HepG2 (cell line): ENCODE data around the gene PRCD. TPM values are rescaled to one million over a fixed set of nuclear protein-coding genes. Genes with fewer than 3 reads are reported as not detected.

Experiments
- ATAC-seq: fragments of 200-7000 bp; cut with Tn5 transposase; 3 replicates; pipeline ENCODE4 v1.9.1; 2020; ENCODE audit warnings: mild to moderate bottlenecking, moderate library complexity
- BruUV-seq: library from RNA; stranded (reverse); fragments of 400-500 nt; replicated peaks from 2 replicates; lab custom pipeline; 2021; lab: Mats Ljungman, UMichigan
- CTCF ChIA-PET: fragments of 300-600 bp; formaldehyde crosslinking; extraction: SDS; loops from one replicate; lab custom pipeline; 2021; ENCODE audit warnings: low total read pairs, inconsistent platforms, low intra/inter-chr PET ratio; lab: Yijun Ruan, JAX
- POLR2A ChIA-PET: fragments of 350-600 bp; sonication (Branson Sonifier 250); formaldehyde crosslinking; loops from one replicate; lab custom pipeline; 2020; ENCODE audit warnings: antibody characterized with exemption, inconsistent platforms; lab: Yijun Ruan, JAX
- DNase-seq: peaks from one replicate; pipeline ENCODE4 v3.0.0-alpha.2; 2015; ENCODE audit warnings: low spot score
- FAIRE-seq: peaks from 3 replicates; lab custom pipeline; 2011; peaks lifted over from hg19 to GRCh38; lab: Jason Lieb, UNC
- H2AFZ ChIP-seq: one replicate; pipeline ENCODE4 v1.6.1; 2011; ENCODE audit warnings: low read length, inconsistent platforms
- H3K27ac ChIP-seq: fragments of 300-600 bp; 3 replicates; pipeline ENCODE4 v1.8.0; 2011; ENCODE audit warnings: mixed run types, mild to moderate bottlenecking, mixed read lengths, low read length, inconsistent platforms; ENCODE audit not compliant: insufficient read depth; ENCODE audit errors: extremely low read length
- H3K27me3 ChIP-seq, 2 experiments: fragments of 200-600 bp in 1 of 2; 2 replicates in 1 of 2; 3 replicates in 1 of 2; pipeline versions ENCODE4 v1.6.0 to v1.8.0; 2011; ENCODE audit warnings: low read length in 2 of 2, mild to moderate bottlenecking in 2 of 2, moderate library complexity in 2 of 2, inconsistent platforms in 1 of 2; ENCODE audit not compliant: insufficient read depth in 2 of 2, control insufficient read depth in 1 of 2
- H3K36me3 ChIP-seq, 2 experiments: fragments of 200-600 bp in 1 of 2; replicated peaks in 1 of 2; 2 replicates in 1 of 2; 3 replicates in 1 of 2; pipeline versions ENCODE4 v1.5.1 to v1.8.0; 2011; ENCODE audit warnings: low read length in 2 of 2, inconsistent platforms in 1 of 2; ENCODE audit not compliant: insufficient read depth in 2 of 2, control insufficient read depth in 1 of 2
- H3K4me1 ChIP-seq: 2 replicates; pipeline ENCODE4 v1.5.1; 2012; ENCODE audit warnings: low read length, inconsistent platforms; ENCODE audit not compliant: insufficient read depth
- H3K4me2 ChIP-seq: 2 replicates; pipeline ENCODE4 v1.6.0; 2011; ENCODE audit warnings: low read depth, low read length, inconsistent platforms
- H3K4me3 ChIP-seq, 3 experiments: fragments of 200-600 bp in 1 of 3; sonication (generic), shearing (Covaris generic) in 1 of 3; replicated peaks in 1 of 3; 2 replicates each; pipeline ENCODE4 v1.5.1; 2011 to 2016; ENCODE audit warnings: low read length in 3 of 3, inconsistent platforms in 2 of 3, low read depth in 2 of 3, mild to moderate bottlenecking in 2 of 3, control low read depth in 1 of 3, mixed read lengths in 1 of 3; ENCODE audit not compliant: insufficient read depth in 1 of 3
- H3K79me2 ChIP-seq: one replicate; pipeline ENCODE4 v1.6.1; 2011; ENCODE audit warnings: low read length, inconsistent platforms; ENCODE audit not compliant: insufficient read depth
- H3K9ac ChIP-seq: 2 replicates; pipeline ENCODE4 v1.6.0; 2011; ENCODE audit warnings: mild to moderate bottlenecking, low read depth, low read length, inconsistent platforms; ENCODE audit not compliant: insufficient read depth
- H3K9me3 ChIP-seq: 2 replicates; pipeline ENCODE4 v1.5.1; 2012; ENCODE audit warnings: mild to moderate bottlenecking, low read length
- H4K20me1 ChIP-seq: 2 replicates; pipeline ENCODE4 v1.6.0; 2011; ENCODE audit warnings: inconsistent platforms, mild to moderate bottlenecking, low read length, moderate library complexity; ENCODE audit not compliant: insufficient read depth
- KDM6A ChIP-seq: IDR thresholded peaks from 2 replicates; pipeline ENCODE4 v1.6.1; 2016; ENCODE audit warnings: low read depth
- NFKBIZ ChIP-seq: IDR thresholded peaks from 2 replicates; pipeline ENCODE4 v1.6.1; 2018; ENCODE audit warnings: missing genetic modification reagents, missing compliant biosample characterization
- NKX3-1 ChIP-seq: sonication (generic); formaldehyde crosslinking; IDR thresholded peaks from 2 replicates; pipeline ENCODE4 v1.5.0; 2020; ENCODE audit warnings: missing genetic modification reagents
- NR3C1 ChIP-seq: sonication (generic); formaldehyde crosslinking; IDR thresholded peaks from 2 replicates; pipeline ENCODE4 v1.4.0; 2020; ENCODE audit warnings: missing genetic modification reagents
- RBAK ChIP-seq: sonication (generic); formaldehyde crosslinking; IDR thresholded peaks from 2 replicates; pipeline ENCODE4 v1.5.1; 2020; ENCODE audit warnings: mild to moderate bottlenecking, missing genetic modification reagents
- RFXANK ChIP-seq: IDR thresholded peaks from 2 replicates; pipeline ENCODE4 v1.6.1; 2016
- SKIL ChIP-seq: sonication (generic); formaldehyde crosslinking; IDR thresholded peaks from 2 replicates; pipeline ENCODE4 v1.8.0; 2022; ENCODE audit warnings: missing genetic modification reagents, mild to moderate bottlenecking, moderate library complexity, borderline replicate concordance
- THAP11 ChIP-seq: IDR thresholded peaks from 2 replicates; pipeline ENCODE4 v1.6.1; 2016; ENCODE audit warnings: missing biosample characterization, missing genetic modification reagents
- TP53 ChIP-seq: sonication (generic); formaldehyde crosslinking; conservative IDR thresholded peaks from 2 replicates; pipeline ENCODE4 v1.4.0; 2020; ENCODE audit warnings: missing genetic modification reagents
- ZFY ChIP-seq: sonication (generic); formaldehyde crosslinking; IDR thresholded peaks from 2 replicates; pipeline ENCODE4 v1.4.0; 2020; ENCODE audit warnings: missing genetic modification reagents
- ZNF33A ChIP-seq: sonication (generic); formaldehyde crosslinking; IDR thresholded peaks from 2 replicates; pipeline ENCODE4 v1.5.1; 2020; ENCODE audit warnings: missing genetic modification reagents, mild to moderate bottlenecking, moderate library complexity, borderline replicate concordance
- ZNF609 ChIP-seq: sonication (generic); formaldehyde crosslinking; IDR thresholded peaks from 2 replicates; pipeline ENCODE4 v1.4.0; 2020; ENCODE audit warnings: mild to moderate bottlenecking, missing genetic modification reagents, borderline replicate concordance
- ZNF800 ChIP-seq: sonication (generic); formaldehyde crosslinking; IDR thresholded peaks from 2 replicates; pipeline ENCODE4 v1.4.0; 2020; ENCODE audit warnings: missing genetic modification reagents
- WGBS: methylation state at CpG from one replicate; pipeline ENCODE4 v1.1.6; 2017; ENCODE audit warnings: low lambda C conversion rate; 5-methylcytosine and 5-hydroxymethylcytosine counted together
- in situ Hi-C: cut with HindIII; loops from 2 replicates; pipeline ENCODE4 v1.10.0; 2017; ENCODE audit warnings: low pct_unique_long_range_greater_than_20kb; ENCODE audit not compliant: extremely low pct_ligation_motif_present
- intact Hi-C: fragments of 100-400 bp; cut with micrococcal nuclease; formaldehyde crosslinking; loops from one replicate; pipeline ENCODE4 v1.10.0; 2022; ENCODE audit not compliant: unreplicated experiment
- polyA plus RNA-seq, 8 experiments: library from polyadenylated mRNA; depleted of rRNA in 3 of 8; stranded (reverse) in 7 of 8; unstranded in 1 of 8; fragments of >200 nt; fragmentation: Illumina TruSeq in 4 of 8; extraction: Trizol in 4 of 8; gene quantifications; 2 replicates each; pipeline versions ENCODE4 v1.2.1 to v1.2.3, GENCODE V29; 2011 to 2016; ENCODE audit warnings: low read depth in 4 of 8, missing spikeins in 1 of 8, mixed read lengths in 1 of 8; ENCODE audit not compliant: insufficient read depth in 1 of 8
- total RNA-seq, 5 experiments: library from RNA; depleted of rRNA; stranded (reverse); fragments of >200 nt; fragmentation: Illumina TruSeq; extraction: Trizol; gene quantifications; 2 replicates each; pipeline ENCODE4 v1.2.3, GENCODE V29; 2016; ENCODE audit warnings: low read depth in 1 of 5

Gene PRCD
- total and polyA plus RNA-seq, 2 of the 13 experiments (the other 11 are each of a cell fraction or from before 2014, with no cell fraction given), result 0.51 TPM; not detected in 1

GRCh38 chr17:76523084-76524037 is 16.5 kb upstream of the PRCD start:
- peaks cover 85% of the 10 kb centered on the region for H3K4me1 ChIP-seq
- no peaks in the 10 kb centered on the region for H3K79me2 ChIP-seq
- H3K9ac ChIP-seq, result no peak overlapping the region
- peak overlapping the region in 1 of 3 experiments; percentile 64; a peak in 2 of 6 replicates for H3K4me3 ChIP-seq
- no peaks in the 10 kb centered on the region for H3K36me3 ChIP-seq
- H3K27me3 ChIP-seq, result peaks cover 8 to 32% of the 10 kb centered on the region in 2 experiments
- peak overlapping the region; percentile 3 for H2AFZ ChIP-seq
- FAIRE-seq, result no peak
- WGBS, result 26% methylated on average over 19 of the region's 35 CpGs
- no peaks in the 10 kb centered on the region for H4K20me1 ChIP-seq
- ChIA-PET CTCF (interaction anchor here (0.7 to 4.2 kb wide), 10 partner anchors 9 to 192 kb away, joined by 3 to 86 read pairs (median 4); partner anchors contain the start of gene ST6GALNAC2), POLR2A (interaction anchor here (0.6 to 5.7 kb wide), 12 partner anchors 10 to 101 kb away, joined by 3 to 50 read pairs (median 4); partner anchors contain the start of gene PRCD)
- intact Hi-C loops (loop anchor here (1.0 to 5.0 kb wide), 5 partner anchors 10 to 149 kb away; no protein-coding TSS in a partner anchor), in situ Hi-C loops (loop anchor here (5.0 kb wide), 2 partner anchors 34 to 104 kb away; no protein-coding TSS in a partner anchor)
- DNase-seq, result peak; percentile 53
- H3K9me3 ChIP-seq, result no peaks in the 10 kb centered on the region
- no peak overlapping the region for H3K27ac ChIP-seq
- peak; percentile 58 for ATAC-seq
- BruUV-seq, result no TSS peak
- peak overlapping the region; percentile 82 for H3K4me2 ChIP-seq
- TF ChIP-seq ZNF33A (CRISPR knock-in tag) (no peak), SKIL (CRISPR knock-in tag) (no peak), NFKBIZ (peak; percentile 89), ZFY (CRISPR knock-in tag) (peak; percentile 52; the same call in 1 of the 2 replicates), TP53 (CRISPR knock-in tag) (no peak), KDM6A (no peak), THAP11 (peak; percentile 76), ZNF609 (CRISPR knock-in tag) (peak; percentile 62), ZNF800 (CRISPR knock-in tag) (peak; percentile 76), RFXANK (CRISPR knock-in tag) (0 out of 2 replicates have a peak, but pooled peaks have one; percentile 67), RBAK (0 out of 2 replicates have a peak, but pooled peaks have one; percentile 30), NR3C1 (no peak), NKX3-1 (CRISPR knock-in tag) (no peak)
